Choroid plexus epithelial cell (primary cell): ENCODE results near the gene CREB3L2.

Experiments
- DNase-seq: peaks from one replicate; pipeline ENCODE4 v3.0.0-alpha.2; 2010; ENCODE audit warnings: low read depth
- H3K4me3 ChIP-seq: 2 replicates; pipeline ENCODE4 v1.5.1; 2011; ENCODE audit warnings: low read depth, mild to moderate bottlenecking, control low read depth, low read length, moderate library complexity
- CTCF ChIP-seq: conservative IDR thresholded peaks from 2 replicates; pipeline ENCODE4 v1.5.1; 2011; ENCODE audit warnings: low read depth, mild to moderate bottlenecking, control low read depth, inconsistent platforms, low read length, moderate library complexity

The CREB3L2 gene

GRCh38 chr7:137886281-137886680 is 115.6 kb downstream of the CREB3L2 start:
- no peak for DNase-seq
- TF ChIP-seq CTCF, result no peak
- H3K4me3 ChIP-seq, result no peak overlapping the region

- DNase-seq, result no peak
- no peak for TF ChIP-seq CTCF
Observed at GRCh38 chr7:137885678-137886077, 116.2 kb downstream of the CREB3L2 start.

GRCh38 chr7:137882806-137883205 is 119.1 kb downstream of the CREB3L2 start:
- no peak for TF ChIP-seq CTCF
- no peak for DNase-seq
- H3K4me3 ChIP-seq, result no peak overlapping the region

More at GRCh38 chr7:137885678-137886077, 116.2 kb downstream of the CREB3L2 start:
- H3K4me3 ChIP-seq, result no peak overlapping the region

- DNase-seq, result peak; percentile 98
- no peak overlapping the region for H3K4me3 ChIP-seq
- TF ChIP-seq CTCF, result no peak
Observed at GRCh38 chr7:137882261-137882668, 119.6 kb downstream of the CREB3L2 start.

GRCh38 chr7:137881607-137882260 is 120.2 kb downstream of the CREB3L2 start:
- no peak overlapping the region for H3K4me3 ChIP-seq
- no peak for DNase-seq
- no peak for TF ChIP-seq CTCF

GRCh38 chr7:137880432-137880831 is 121.5 kb downstream of the CREB3L2 start:
- no peak for TF ChIP-seq CTCF
- DNase-seq, result peak; percentile 94
- H3K4me3 ChIP-seq, result no peak overlapping the region
